HepG2 (cell line): ENCODE results near the gene ZNF563. TPM values are rescaled to one million over a fixed set of nuclear protein-coding genes. Genes with fewer than 3 reads are reported as not detected.
"Not testable (repeated sequence)": the region's sequence is repeated elsewhere in the genome, so short reads cannot be mapped to it uniquely, and the experiment has no call there.

Experiments
- ATAC-seq: fragments of 200-7000 bp; cut with Tn5 transposase; 3 replicates; pipeline ENCODE4 v1.9.1; 2020; ENCODE audit warnings: mild to moderate bottlenecking, moderate library complexity
- BruUV-seq: library from RNA; stranded (reverse); fragments of 400-500 nt; replicated peaks from 2 replicates; lab custom pipeline; 2021; lab: Mats Ljungman, UMichigan
- CTCF ChIA-PET: fragments of 300-600 bp; formaldehyde crosslinking; extraction: SDS; loops from one replicate; lab custom pipeline; 2021; ENCODE audit warnings: low total read pairs, inconsistent platforms, low intra/inter-chr PET ratio; lab: Yijun Ruan, JAX
- POLR2A ChIA-PET: fragments of 350-600 bp; sonication (Branson Sonifier 250); formaldehyde crosslinking; loops from one replicate; lab custom pipeline; 2020; ENCODE audit warnings: antibody characterized with exemption, inconsistent platforms; lab: Yijun Ruan, JAX
- DNase-seq: peaks from one replicate; pipeline ENCODE4 v3.0.0-alpha.2; 2015; ENCODE audit warnings: low spot score
- FAIRE-seq: peaks from 3 replicates; lab custom pipeline; 2011; peaks lifted over from hg19 to GRCh38; lab: Jason Lieb, UNC
- H2AFZ ChIP-seq: one replicate; pipeline ENCODE4 v1.6.1; 2011; ENCODE audit warnings: low read length, inconsistent platforms
- H3K27ac ChIP-seq: fragments of 300-600 bp; 3 replicates; pipeline ENCODE4 v1.8.0; 2011; ENCODE audit warnings: mixed run types, mild to moderate bottlenecking, mixed read lengths, low read length, inconsistent platforms; ENCODE audit not compliant: insufficient read depth; ENCODE audit errors: extremely low read length
- H3K27me3 ChIP-seq, 2 experiments: fragments of 200-600 bp in 1 of 2; 2 replicates in 1 of 2; 3 replicates in 1 of 2; pipeline versions ENCODE4 v1.6.0 to v1.8.0; 2011; ENCODE audit warnings: low read length in 2 of 2, mild to moderate bottlenecking in 2 of 2, moderate library complexity in 2 of 2, inconsistent platforms in 1 of 2; ENCODE audit not compliant: insufficient read depth in 2 of 2, control insufficient read depth in 1 of 2
- H3K36me3 ChIP-seq, 2 experiments: fragments of 200-600 bp in 1 of 2; replicated peaks in 1 of 2; 2 replicates in 1 of 2; 3 replicates in 1 of 2; pipeline versions ENCODE4 v1.5.1 to v1.8.0; 2011; ENCODE audit warnings: low read length in 2 of 2, inconsistent platforms in 1 of 2; ENCODE audit not compliant: insufficient read depth in 2 of 2, control insufficient read depth in 1 of 2
- H3K4me1 ChIP-seq: 2 replicates; pipeline ENCODE4 v1.5.1; 2012; ENCODE audit warnings: low read length, inconsistent platforms; ENCODE audit not compliant: insufficient read depth
- H3K4me2 ChIP-seq: 2 replicates; pipeline ENCODE4 v1.6.0; 2011; ENCODE audit warnings: low read depth, low read length, inconsistent platforms
- H3K4me3 ChIP-seq, 3 experiments: fragments of 200-600 bp in 1 of 3; sonication (generic), shearing (Covaris generic) in 1 of 3; replicated peaks in 1 of 3; 2 replicates each; pipeline ENCODE4 v1.5.1; 2011 to 2016; ENCODE audit warnings: low read length in 3 of 3, inconsistent platforms in 2 of 3, low read depth in 2 of 3, mild to moderate bottlenecking in 2 of 3, control low read depth in 1 of 3, mixed read lengths in 1 of 3; ENCODE audit not compliant: insufficient read depth in 1 of 3
- H3K79me2 ChIP-seq: one replicate; pipeline ENCODE4 v1.6.1; 2011; ENCODE audit warnings: low read length, inconsistent platforms; ENCODE audit not compliant: insufficient read depth
- H3K9ac ChIP-seq: 2 replicates; pipeline ENCODE4 v1.6.0; 2011; ENCODE audit warnings: mild to moderate bottlenecking, low read depth, low read length, inconsistent platforms; ENCODE audit not compliant: insufficient read depth
- H3K9me3 ChIP-seq: 2 replicates; pipeline ENCODE4 v1.5.1; 2012; ENCODE audit warnings: mild to moderate bottlenecking, low read length
- H4K20me1 ChIP-seq: 2 replicates; pipeline ENCODE4 v1.6.0; 2011; ENCODE audit warnings: inconsistent platforms, mild to moderate bottlenecking, low read length, moderate library complexity; ENCODE audit not compliant: insufficient read depth
- MAFF ChIP-seq: IDR thresholded peaks from 2 replicates; pipeline ENCODE4 v1.6.1; 2011; ENCODE audit warnings: low read depth, low read length, improper control_type of control experiment
- MAFK ChIP-seq, 2 experiments: IDR thresholded peaks in 1 of 2; conservative IDR thresholded peaks in 1 of 2; 2 replicates each; pipeline ENCODE4 v1.6.1; 2011; ENCODE audit warnings: improper control_type of control experiment in 2 of 2, low read length in 2 of 2
- SRSF9 ChIP-seq: fragments of 200-400 bp; formaldehyde crosslinking; IDR thresholded peaks from 2 replicates; pipeline ENCODE4 v1.6.1; 2018; ENCODE audit warnings: borderline replicate concordance, mild to moderate bottlenecking, low read depth, low read length; ENCODE audit not compliant: insufficient read depth, poor library complexity, severe bottlenecking
- WGBS: methylation state at CpG from one replicate; pipeline ENCODE4 v1.1.6; 2017; ENCODE audit warnings: low lambda C conversion rate; 5-methylcytosine and 5-hydroxymethylcytosine counted together
- in situ Hi-C: cut with HindIII; loops from 2 replicates; pipeline ENCODE4 v1.10.0; 2017; ENCODE audit warnings: low pct_unique_long_range_greater_than_20kb; ENCODE audit not compliant: extremely low pct_ligation_motif_present
- intact Hi-C: fragments of 100-400 bp; cut with micrococcal nuclease; formaldehyde crosslinking; loops from one replicate; pipeline ENCODE4 v1.10.0; 2022; ENCODE audit not compliant: unreplicated experiment
- polyA plus RNA-seq, 8 experiments: library from polyadenylated mRNA; depleted of rRNA in 3 of 8; stranded (reverse) in 7 of 8; unstranded in 1 of 8; fragments of >200 nt; fragmentation: Illumina TruSeq in 4 of 8; extraction: Trizol in 4 of 8; gene quantifications; 2 replicates each; pipeline versions ENCODE4 v1.2.1 to v1.2.3, GENCODE V29; 2011 to 2016; ENCODE audit warnings: low read depth in 4 of 8, missing spikeins in 1 of 8, mixed read lengths in 1 of 8; ENCODE audit not compliant: insufficient read depth in 1 of 8
- total RNA-seq, 5 experiments: library from RNA; depleted of rRNA; stranded (reverse); fragments of >200 nt; fragmentation: Illumina TruSeq; extraction: Trizol; gene quantifications; 2 replicates each; pipeline ENCODE4 v1.2.3, GENCODE V29; 2016; ENCODE audit warnings: low read depth in 1 of 5

The ZNF563 gene
- total and polyA plus RNA-seq, 2 of the 13 experiments (the other 11 are each of a cell fraction or from before 2014, with no cell fraction given), result 7.5 to 19.5 TPM

GRCh38 chr19:12362236-12362635, 28.8 kb upstream of the ZNF563 start:
- H3K4me3 ChIP-seq, H3K9me3 ChIP-seq, intact Hi-C loops, H2AFZ ChIP-seq, H3K36me3 ChIP-seq, FAIRE-seq, DNase-seq, H3K27ac ChIP-seq, H3K79me2 ChIP-seq, H3K9ac ChIP-seq, H3K4me2 ChIP-seq, ATAC-seq, BruUV-seq, H4K20me1 ChIP-seq, CTCF ChIA-PET, H3K27me3 ChIP-seq: not testable (repeated sequence)
- POLR2A ChIA-PET, result interaction anchor here (1.1 kb wide), 1 partner anchor 222 kb away, joined by 3 read pairs; no protein-coding TSS in a partner anchor
- peaks cover 32% of the 10 kb centered on the region for H3K4me1 ChIP-seq
- WGBS, result 97% methylated on average over 12 of the region's 30 CpGs
- in situ Hi-C loops, result loop anchor here (10.0 kb wide), 1 partner anchor 67 kb away; the partner anchor contains the start of gene ZNF44

- BruUV-seq, result no TSS peak
- peaks cover 3 to 37% of the 10 kb centered on the region in 2 experiments; a peak in 4 of 5 replicates for H3K36me3 ChIP-seq
- no peak overlapping the region for H3K27ac ChIP-seq
- in situ Hi-C loops (no loop called here), intact Hi-C loops (no loop called here)
- POLR2A ChIA-PET, result no interaction called here
- no peaks in the 10 kb centered on the region for H4K20me1 ChIP-seq
- peaks cover 51% of the 10 kb centered on the region for H3K9me3 ChIP-seq
- FAIRE-seq, result no peak
- H3K27me3 ChIP-seq, result no peaks in the 10 kb centered on the region
- no peaks in the 10 kb centered on the region for H3K4me1 ChIP-seq
- 88% methylated on average over 4 of the region's 4 CpGs for WGBS
- no peaks in the 10 kb centered on the region for H3K79me2 ChIP-seq
- ATAC-seq, result no peak
- no peak overlapping the region for H3K9ac ChIP-seq
- H2AFZ ChIP-seq, result no peak overlapping the region
- no peak for DNase-seq
- H3K4me3 ChIP-seq, result no peak overlapping the region
- TF ChIP-seq SRSF9 (no peak), MAFK (conservative IDR thresholded peaks at IDR 0.05 in 1 of 2, IDR thresholded peaks at IDR 0.05 in 1 of 2; ENCODE audit: low read length in 2 of 2) (peak; percentile 54 to 73), MAFF (peak; percentile 69)
- no peak overlapping the region for H3K4me2 ChIP-seq
- CTCF ChIA-PET, result no interaction called here
Measured at GRCh38 chr19:12353375-12353774, 19.9 kb upstream of the ZNF563 start.
